GM18909 (cell line): ENCODE data around the gene GJB4.
"Not testable (repeated sequence)": the region's sequence is repeated elsewhere in the genome, so short reads cannot be mapped to it uniquely, and the experiment has no call there.

Experiments
- ATAC-seq: cut with Tn5 transposase; IDR thresholded peaks from one replicate; pipeline ENCODE4 v1.9.1; 2021; ENCODE audit warnings: mild to moderate bottlenecking; ENCODE audit not compliant: unreplicated experiment, poor library complexity

Gene GJB4

GRCh38 chr1:34759503-34760357, at the start of gene GJB4:
Gene GJB4 (plus strand): TSS chr1:34759740. CDS start chr1:34761255, 1,515 bp downstream.
- ATAC-seq: no peak

- ATAC-seq: no peak
These were observed 48.7 kb upstream of the GJB4 start for GRCh38 chr1:34710812-34711211.

- no peak for ATAC-seq
These were observed 48.1 kb upstream of the GJB4 start for GRCh38 chr1:34711485-34711884.

GRCh38 chr1:34712007-34712688, 47.4 kb upstream of the GJB4 start:
- ATAC-seq: no peak

GRCh38 chr1:34713443-34713842, 46.1 kb upstream of the GJB4 start:
- no peak for ATAC-seq

- no peak for ATAC-seq
These were observed 45.2 kb upstream of the GJB4 start for GRCh38 chr1:34714386-34714785.

- no peak for ATAC-seq
These were observed 44.4 kb upstream of the GJB4 start for GRCh38 chr1:34715139-34715538.

GRCh38 chr1:34721241-34721640, 38.3 kb upstream of the GJB4 start:
- ATAC-seq: no peak

GRCh38 chr1:34721646-34722355, 37.7 kb upstream of the GJB4 start:
- no peak for ATAC-seq

GRCh38 chr1:34726861-34727260, 32.7 kb upstream of the GJB4 start:
- no peak for ATAC-seq

GRCh38 chr1:34730485-34730884, 29.1 kb upstream of the GJB4 start:
- ATAC-seq: no peak

- not testable (repeated sequence) for ATAC-seq
These were observed 26.7 kb upstream of the GJB4 start for GRCh38 chr1:34732831-34733230.

- ATAC-seq: no peak
These were observed 22.8 kb upstream of the GJB4 start for GRCh38 chr1:34736692-34737091.

- ATAC-seq: not testable (repeated sequence)
These were observed 22.3 kb upstream of the GJB4 start for GRCh38 chr1:34737236-34737635.

GRCh38 chr1:34739613-34740012, 19.9 kb upstream of the GJB4 start:
- no peak for ATAC-seq

- no peak for ATAC-seq
These were observed 19.2 kb upstream of the GJB4 start for GRCh38 chr1:34740161-34740868.

GRCh38 chr1:34742667-34743270, 16.8 kb upstream of the GJB4 start:
- peak; percentile 66 for ATAC-seq

GRCh38 chr1:34743775-34744174, 15.8 kb upstream of the GJB4 start:
- ATAC-seq: no peak

- ATAC-seq: no peak
These were observed 14.7 kb upstream of the GJB4 start for GRCh38 chr1:34744851-34745250.

- no peak for ATAC-seq
These were observed 13.9 kb upstream of the GJB4 start for GRCh38 chr1:34745666-34746065.
